SU-DHL-6 (cell line): ENCODE data around the gene AGAP3.

Source experiments
- H2AFZ ChIP-seq: fragments of 200-600 bp; sonication (generic); 2 replicates; pipeline ENCODE4 v1.6.1; 2014; ENCODE audit warnings: low read depth, mild to moderate bottlenecking, moderate library complexity, mixed read lengths, antibody characterized with exemption, low read length; ENCODE audit not compliant: severe bottlenecking
- H3F3A ChIP-seq: fragments of 200-600 bp; shearing (Covaris generic); 2 replicates; pipeline ENCODE4 v1.6.0; 2016; ENCODE audit warnings: antibody characterized with exemption, mild to moderate bottlenecking; ENCODE audit not compliant: insufficient read depth
- H3K27ac ChIP-seq: fragments of 200-600 bp; sonication (generic); 2 replicates; pipeline ENCODE4 v1.5.1; 2016; ENCODE audit warnings: low read depth, mild to moderate bottlenecking, low read length, moderate library complexity, mixed read lengths
- H3K27me3 ChIP-seq: fragments of 200-600 bp; sonication (generic), shearing (Covaris generic); 2 replicates; pipeline ENCODE4 v1.6.0; 2014; ENCODE audit warnings: mild to moderate bottlenecking, low read length
- H3K36me3 ChIP-seq: fragments of 200-600 bp; sonication (generic); 2 replicates; pipeline ENCODE4 v1.6.1; 2014; ENCODE audit warnings: mild to moderate bottlenecking, low read length, mixed read lengths
- H3K4me2 ChIP-seq: fragments of 300-600, 200-600 bp; shearing (Covaris generic), sonication (generic); 2 replicates; pipeline ENCODE4 v1.6.0; 2014; ENCODE audit warnings: low read length, low read depth, mild to moderate bottlenecking; ENCODE audit not compliant: poor library complexity, severe bottlenecking
- H3K4me3 ChIP-seq: fragments of 200-600 bp; sonication (generic); 2 replicates; pipeline ENCODE4 v1.5.1; 2014; ENCODE audit warnings: antibody characterized with exemption, low read length, mild to moderate bottlenecking, mixed read lengths; ENCODE audit not compliant: insufficient read depth, poor library complexity, severe bottlenecking
- H3K79me2 ChIP-seq: fragments of 200-600 bp; sonication (generic); 2 replicates; pipeline ENCODE4 v1.6.1; 2014; ENCODE audit warnings: mild to moderate bottlenecking, low read length, moderate library complexity; ENCODE audit not compliant: insufficient read depth
- H3K9ac ChIP-seq: fragments of 200-600 bp; sonication (generic); 2 replicates; pipeline ENCODE4 v1.7.0; 2014; ENCODE audit warnings: mild to moderate bottlenecking, low read length
- H3K9me2 ChIP-seq: fragments of 200-600 bp; sonication (generic); replicated peaks from 2 replicates; pipeline ENCODE4 v1.6.1; 2014; ENCODE audit warnings: low read length; ENCODE audit not compliant: insufficient read depth
- H3K9me3 ChIP-seq: fragments of 200-600 bp; sonication (generic); 2 replicates; pipeline ENCODE4 v1.6.1; 2014; ENCODE audit warnings: low read length, mixed read lengths; ENCODE audit not compliant: insufficient read depth
- H4K20me1 ChIP-seq: fragments of 200-600 bp; sonication (generic); 2 replicates; pipeline ENCODE4 v1.6.1; 2014; ENCODE audit warnings: low read depth, mild to moderate bottlenecking, antibody characterized with exemption, low read length, moderate library complexity, mixed read lengths
- CTCF ChIP-seq: fragments of 200-600 bp; sonication (generic); IDR thresholded peaks from one replicate; pipeline ENCODE4 v1.5.1; 2017; ENCODE audit warnings: antibody characterized with exemption, mild to moderate bottlenecking, low read length, moderate library complexity; ENCODE audit not compliant: insufficient read depth, poor library complexity, severe bottlenecking
- EZH2phosphoT487 ChIP-seq: fragments of 200-600 bp; sonication (generic), shearing (Covaris generic); conservative IDR thresholded peaks from 2 replicates; pipeline ENCODE4 v1.6.1; 2018; ENCODE audit warnings: mild to moderate bottlenecking, antibody characterized with exemption, low read length, moderate library complexity, mixed read lengths

Gene AGAP3

DNA sequence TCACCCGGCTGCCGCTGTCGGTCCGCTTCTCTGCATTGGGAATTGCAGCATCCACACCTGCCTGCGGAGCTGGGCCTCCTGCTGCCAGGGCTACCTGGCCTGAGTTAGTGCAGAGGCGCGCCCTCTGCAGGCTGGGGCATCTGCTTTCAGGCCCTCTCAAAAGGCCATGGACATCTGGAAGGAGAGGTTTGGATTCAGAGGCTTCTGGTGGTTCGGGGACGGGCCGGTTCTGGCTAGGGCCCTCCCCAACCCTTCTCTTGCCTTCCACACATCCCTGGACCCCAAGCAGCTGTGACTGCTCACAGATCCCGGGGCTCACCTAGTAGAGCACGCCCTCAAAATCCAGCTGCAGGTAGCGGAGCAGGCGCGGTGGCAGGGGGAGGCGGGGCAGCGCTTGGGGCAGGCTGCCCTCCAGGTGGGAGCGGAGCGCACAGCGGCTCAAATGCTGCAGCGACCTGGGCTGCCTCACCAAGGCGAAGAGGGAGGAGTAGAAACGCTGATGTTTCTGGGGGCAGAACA lies 89.6 kb downstream of the AGAP3 start:
- Histone ChIP-seq H3K9me3 (no peaks in the 10 kb centered on the region), H2AFZ (no peak overlapping the region), H3K9ac (no peak overlapping the region), H3K4me3 (no peak overlapping the region), H3K27me3 (no peaks in the 10 kb centered on the region), H3F3A (no peaks in the 10 kb centered on the region), H3K27ac (no peak overlapping the region), H3K4me2 (no peak overlapping the region), H3K36me3 (no peaks in the 10 kb centered on the region), H4K20me1 (no peaks in the 10 kb centered on the region), H3K9me2 (no peaks in the 10 kb centered on the region), H3K79me2 (no peaks in the 10 kb centered on the region)
- TF ChIP-seq EZH2phosphoT487 (no peak), CTCF (no peak)

GRCh38 chr7:151176401-151176800 lies 90.1 kb downstream of the AGAP3 start:
- H3K4me2 ChIP-seq, result no peak overlapping the region
- no peak overlapping the region for H3K27ac ChIP-seq
- H4K20me1 ChIP-seq, result no peaks in the 10 kb centered on the region
- H3F3A ChIP-seq, result no peaks in the 10 kb centered on the region
- no peak overlapping the region for H3K4me3 ChIP-seq
- TF ChIP-seq CTCF (no peak), EZH2phosphoT487 (no peak)
- H3K9ac ChIP-seq, result no peak overlapping the region
- H3K9me2 ChIP-seq, result no peaks in the 10 kb centered on the region
- no peaks in the 10 kb centered on the region for H3K9me3 ChIP-seq
- H2AFZ ChIP-seq, result no peak overlapping the region
- H3K27me3 ChIP-seq, result no peaks in the 10 kb centered on the region
- H3K79me2 ChIP-seq, result no peaks in the 10 kb centered on the region
- H3K36me3 ChIP-seq, result no peaks in the 10 kb centered on the region

DNA sequence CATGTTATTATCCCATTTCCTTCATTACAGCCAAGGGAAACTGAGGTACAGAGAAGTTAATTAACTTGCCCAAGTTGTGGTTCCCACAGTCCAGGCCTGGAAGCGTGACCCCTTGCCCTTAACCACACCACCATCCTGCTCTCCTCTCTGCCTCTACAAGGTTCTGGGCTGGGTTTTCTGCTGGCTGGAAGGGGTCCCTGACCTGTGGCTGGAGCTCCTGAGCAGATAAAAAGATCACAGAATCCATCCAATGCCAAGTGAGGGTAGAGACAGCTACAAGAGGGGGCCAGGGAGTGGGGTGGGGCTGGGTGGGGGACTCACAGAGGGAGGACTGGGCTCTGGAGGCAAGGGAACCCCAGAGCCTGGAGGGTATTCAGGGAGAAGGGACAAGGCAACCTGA lies 91.0 kb downstream of the AGAP3 start:
- Histone ChIP-seq H4K20me1 (no peaks in the 10 kb centered on the region), H3K9me2 (no peaks in the 10 kb centered on the region), H3K4me2 (no peak overlapping the region), H3F3A (no peaks in the 10 kb centered on the region), H3K36me3 (no peaks in the 10 kb centered on the region), H3K79me2 (no peaks in the 10 kb centered on the region), H3K9me3 (no peaks in the 10 kb centered on the region), H2AFZ (no peak overlapping the region), H3K27ac (no peak overlapping the region), H3K4me3 (no peak overlapping the region), H3K27me3 (no peaks in the 10 kb centered on the region), H3K9ac (no peak overlapping the region)
- no peak for TF ChIP-seq EZH2phosphoT487

GRCh38 chr7:151178236-151178635 lies 92.0 kb downstream of the AGAP3 start:
- no peaks in the 10 kb centered on the region for H3K9me2 ChIP-seq
- H3K79me2 ChIP-seq, result no peaks in the 10 kb centered on the region
- H3F3A ChIP-seq, result no peaks in the 10 kb centered on the region
- no peaks in the 10 kb centered on the region for H3K9me3 ChIP-seq
- no peaks in the 10 kb centered on the region for H3K36me3 ChIP-seq
- TF ChIP-seq EZH2phosphoT487, result no peak
- TF ChIP-seq CTCF, result no peak
- no peak overlapping the region for H3K9ac ChIP-seq
- no peak overlapping the region for H2AFZ ChIP-seq
- H3K4me2 ChIP-seq, result no peak overlapping the region
- H3K4me3 ChIP-seq, result no peak overlapping the region
- no peaks in the 10 kb centered on the region for H4K20me1 ChIP-seq
- H3K27me3 ChIP-seq, result no peaks in the 10 kb centered on the region
- H3K27ac ChIP-seq, result no peak overlapping the region
